Measurements from ENCODE around the gene OR6C65.

OR6C65 gene

GRCh38 chr12:55448825-55449224, 48.5 kb downstream of the OR6C65 start:
- DNase-seq: no peak

Measured in NCI-H187 treated with DMSO at 0.1 percent for 48 hours (cell line).